Muscle of leg (tissue), 9 donors: ENCODE data around the gene MAGEA9. TPM values are rescaled to one million over a fixed set of nuclear protein-coding genes. Genes with fewer than 3 reads are reported as not detected.

Experiments used
- polyA plus RNA-seq, 8 donors: library from polyadenylated mRNA; unstranded; fragments of 120-200 nt; gene quantifications; one replicate each; pipeline versions ENCODE4 v1.2.1 to v1.2.3, GENCODE V29; 2013; ENCODE audit warnings: inconsistent platforms in 1 of 8, low replicate concordance in 1 of 8; ENCODE audit not compliant: insufficient read length in 8 of 8, insufficient read depth in 1 of 8
- total RNA-seq: library from RNA; stranded (reverse); fragments of 120-200 nt; gene quantifications from one replicate; pipeline ENCODE4 v1.2.4, GENCODE V29; 2013

Gene MAGEA9
- total and polyA plus RNA-seq, 9 donors = not detected

Other genes starting within 250 kb of the MAGEA9 start
- gene EOLA1, start 240.9 kb upstream of the MAGEA9 start, total RNA-seq = 19.9 TPM
- gene EOLA1, start 240.9 kb upstream of the MAGEA9 start, polyA plus RNA-seq = 10 to 100 TPM; 20.1 to 26.3 (median 22.4) TPM
- gene HSFX3, start 232.0 kb upstream of the MAGEA9 start, total RNA-seq = 1.0 TPM
- 1 to 10 TPM in 2 of 8 donors, under 1 TPM in 4, not detected in 2; 0.25 to 1.1 (median 0.89) TPM for gene HSFX3, start 232.0 kb upstream of the MAGEA9 start, polyA plus RNA-seq
- not detected for gene MAGEA9B, start 194.5 kb upstream of the MAGEA9 start, total RNA-seq
- not detected for gene MAGEA9B, start 194.5 kb upstream of the MAGEA9 start, polyA plus RNA-seq
- gene HSFX2, start 186.6 kb upstream of the MAGEA9 start, total RNA-seq = 0.75 TPM
- 1 to 10 TPM in 1 of 8 donors, under 1 TPM in 7; 0.37 to 1.2 (median 0.71) TPM for gene HSFX2, start 186.6 kb upstream of the MAGEA9 start, polyA plus RNA-seq
- 23.4 TPM for gene TMEM185A, start 150.1 kb upstream of the MAGEA9 start, total RNA-seq
- gene TMEM185A, start 150.1 kb upstream of the MAGEA9 start, polyA plus RNA-seq = 10 to 100 TPM; 21.3 to 35.6 (median 33.2) TPM
- not detected for gene MAGEA11, start 69.9 kb upstream of the MAGEA9 start, total RNA-seq
- gene MAGEA11, start 69.9 kb upstream of the MAGEA9 start, polyA plus RNA-seq = not detected
- 1.2 TPM for gene HSFX1, start 7.9 kb upstream of the MAGEA9 start, total RNA-seq
- 1 to 10 TPM; 1.3 to 2.1 (median 1.6) TPM for gene HSFX1, start 7.9 kb upstream of the MAGEA9 start, polyA plus RNA-seq
- gene MAGEA8, start 99.3 kb downstream of the MAGEA9 start, total RNA-seq = not detected
- under 1 TPM in 3 of 8 donors, not detected in 5; 0.13 to 0.35 (median 0.15) TPM for gene MAGEA8, start 99.3 kb downstream of the MAGEA9 start, polyA plus RNA-seq
- gene HSFX4, start 147.6 kb downstream of the MAGEA9 start, total RNA-seq = 0.53 TPM
- gene HSFX4, start 147.6 kb downstream of the MAGEA9 start, polyA plus RNA-seq = 1 to 10 TPM in 2 of 8 donors, under 1 TPM in 5, not detected in 1; 0.39 to 2.3 (median 0.84) TPM
- 17.2 TPM for gene EOLA2, start 156.6 kb downstream of the MAGEA9 start, total RNA-seq
- gene EOLA2, start 156.6 kb downstream of the MAGEA9 start, polyA plus RNA-seq = 10 to 100 TPM; 20.6 to 26.9 (median 23.2) TPM